SU-DHL-6 (cell line): ENCODE results near the gene ANXA8.
"Not testable (repeated sequence)": the region's sequence is repeated elsewhere in the genome, so short reads cannot be mapped to it uniquely, and the experiment has no call there.

Source experiments
- CTCF ChIP-seq: fragments of 200-600 bp; sonication (generic); IDR thresholded peaks from one replicate; pipeline ENCODE4 v1.5.1; 2017; ENCODE audit warnings: antibody characterized with exemption, mild to moderate bottlenecking, low read length, moderate library complexity; ENCODE audit not compliant: insufficient read depth, poor library complexity, severe bottlenecking
- EZH2phosphoT487 ChIP-seq: fragments of 200-600 bp; sonication (generic), shearing (Covaris generic); conservative IDR thresholded peaks from 2 replicates; pipeline ENCODE4 v1.6.1; 2018; ENCODE audit warnings: mild to moderate bottlenecking, antibody characterized with exemption, low read length, moderate library complexity, mixed read lengths

- TF ChIP-seq CTCF, EZH2phosphoT487: not testable (repeated sequence)
Observed at GRCh38 chr10:47467957-47468356, 16.0 kb downstream of the ANXA8 start.
